ENCODE measurements around the gene ZBTB5.

Gene ZBTB5

GRCh38 chr9:37445832-37446231 lies 19.4 kb downstream of the ZBTB5 start:
- H3K27ac ChIP-seq (ENCODE audit: low read length), result no peak overlapping the region
- peaks cover 18 to 23% of the 10 kb centered on the region in 2 donors for H3K36me3 ChIP-seq (ENCODE audit: control insufficient read depth in 1 of 2, insufficient read depth in 2 of 2, low read length in 2 of 2)
- no peak overlapping the region for H3K4me3 ChIP-seq (ENCODE audit: low read depth in 1 of 2, low read length in 2 of 2)
- H3K9me3 ChIP-seq (ENCODE audit: control insufficient read depth in 1 of 2, low read length in 2 of 2), result no peaks in the 10 kb centered on the region
- no peaks in the 10 kb centered on the region for H3K4me1 ChIP-seq (ENCODE audit: control insufficient read depth in 1 of 2, insufficient read depth in 2 of 2, low read length in 2 of 2)
- H3K27me3 ChIP-seq (ENCODE audit: low read depth, low read length), result no peaks in the 10 kb centered on the region

- H3K4me1 ChIP-seq (ENCODE audit: control insufficient read depth in 1 of 2, insufficient read depth in 2 of 2, low read length in 2 of 2), result no peaks in the 10 kb centered on the region
- H3K9me3 ChIP-seq (ENCODE audit: control insufficient read depth in 1 of 2, low read length in 2 of 2), result no peaks in the 10 kb centered on the region
- peaks cover 26 to 30% of the 10 kb centered on the region in 2 donors for H3K36me3 ChIP-seq (ENCODE audit: control insufficient read depth in 1 of 2, insufficient read depth in 2 of 2, low read length in 2 of 2)
- no peaks in the 10 kb centered on the region for H3K27me3 ChIP-seq (ENCODE audit: low read depth, low read length)
- no peak overlapping the region for H3K27ac ChIP-seq (ENCODE audit: low read length)
- no peak overlapping the region for H3K4me3 ChIP-seq (ENCODE audit: low read depth in 1 of 2, low read length in 2 of 2)
Observed at GRCh38 chr9:37444890-37445289, 20.4 kb downstream of the ZBTB5 start.

GRCh38 chr9:37443566-37443965 lies 21.7 kb downstream of the ZBTB5 start:
- no peaks in the 10 kb centered on the region for H3K9me3 ChIP-seq (ENCODE audit: control insufficient read depth in 1 of 2, low read length in 2 of 2)
- H3K4me3 ChIP-seq (ENCODE audit: low read depth in 1 of 2, low read length in 2 of 2), result no peak overlapping the region
- no peak overlapping the region for H3K27ac ChIP-seq (ENCODE audit: low read length)
- no peaks in the 10 kb centered on the region for H3K27me3 ChIP-seq (ENCODE audit: low read depth, low read length)
- no peaks in the 10 kb centered on the region for H3K4me1 ChIP-seq (ENCODE audit: control insufficient read depth in 1 of 2, insufficient read depth in 2 of 2, low read length in 2 of 2)
- peaks cover 35 to 43% of the 10 kb centered on the region in 2 donors for H3K36me3 ChIP-seq (ENCODE audit: control insufficient read depth in 1 of 2, insufficient read depth in 2 of 2, low read length in 2 of 2)

GRCh38 chr9:37442556-37442955 lies 22.7 kb downstream of the ZBTB5 start:
- Histone ChIP-seq H3K27ac (ENCODE audit: low read length) (no peak overlapping the region), H3K9me3 (ENCODE audit: control insufficient read depth in 1 of 2, low read length in 2 of 2) (no peaks in the 10 kb centered on the region), H3K4me1 (ENCODE audit: control insufficient read depth in 1 of 2, insufficient read depth in 2 of 2, low read length in 2 of 2) (peaks cover 0 to 3% of the 10 kb centered on the region in 2 donors), H3K4me3 (ENCODE audit: low read depth in 1 of 2, low read length in 2 of 2) (no peak overlapping the region), H3K36me3 (ENCODE audit: control insufficient read depth in 1 of 2, insufficient read depth in 2 of 2, low read length in 2 of 2) (peaks cover 45 to 49% of the 10 kb centered on the region in 2 donors), H3K27me3 (ENCODE audit: low read depth, low read length) (no peaks in the 10 kb centered on the region)

- no peaks in the 10 kb centered on the region for H3K9me3 ChIP-seq (ENCODE audit: control insufficient read depth in 1 of 2, low read length in 2 of 2)
- peaks cover 52 to 56% of the 10 kb centered on the region in 2 donors for H3K36me3 ChIP-seq (ENCODE audit: control insufficient read depth in 1 of 2, insufficient read depth in 2 of 2, low read length in 2 of 2)
- no peak overlapping the region for H3K4me3 ChIP-seq (ENCODE audit: low read depth in 1 of 2, low read length in 2 of 2)
- no peak overlapping the region for H3K27ac ChIP-seq (ENCODE audit: low read length)
- H3K27me3 ChIP-seq (ENCODE audit: low read depth, low read length), result no peaks in the 10 kb centered on the region
- peaks cover 0 to 3% of the 10 kb centered on the region in 2 donors for H3K4me1 ChIP-seq (ENCODE audit: control insufficient read depth in 1 of 2, insufficient read depth in 2 of 2, low read length in 2 of 2)
Observed at GRCh38 chr9:37441776-37442370, 23.4 kb downstream of the ZBTB5 start.

GRCh38 chr9:37438359-37438758 lies 26.9 kb downstream of the ZBTB5 start:
- Histone ChIP-seq H3K27ac (ENCODE audit: low read length) (no peak overlapping the region), H3K4me3 (ENCODE audit: low read depth in 1 of 2, low read length in 2 of 2) (no peak overlapping the region), H3K4me1 (ENCODE audit: control insufficient read depth in 1 of 2, insufficient read depth in 2 of 2, low read length in 2 of 2) (peaks cover 0 to 14% of the 10 kb centered on the region in 2 donors), H3K9me3 (ENCODE audit: control insufficient read depth in 1 of 2, low read length in 2 of 2) (no peaks in the 10 kb centered on the region), H3K36me3 (ENCODE audit: control insufficient read depth in 1 of 2, insufficient read depth in 2 of 2, low read length in 2 of 2) (peaks cover 70 to 85% of the 10 kb centered on the region in 2 donors), H3K27me3 (ENCODE audit: low read depth, low read length) (no peaks in the 10 kb centered on the region)

- H3K27me3 ChIP-seq (ENCODE audit: low read depth, low read length), result no peaks in the 10 kb centered on the region
- H3K36me3 ChIP-seq (ENCODE audit: control insufficient read depth in 1 of 2, insufficient read depth in 2 of 2, low read length in 2 of 2), result peaks cover 69 to 85% of the 10 kb centered on the region in 2 donors
- H3K4me3 ChIP-seq (ENCODE audit: low read depth in 1 of 2, low read length in 2 of 2), result no peak overlapping the region
- H3K4me1 ChIP-seq (ENCODE audit: control insufficient read depth in 1 of 2, insufficient read depth in 2 of 2, low read length in 2 of 2), result peaks cover 0 to 16% of the 10 kb centered on the region in 2 donors
- H3K27ac ChIP-seq (ENCODE audit: low read length), result no peak overlapping the region
- no peaks in the 10 kb centered on the region for H3K9me3 ChIP-seq (ENCODE audit: control insufficient read depth in 1 of 2, low read length in 2 of 2)
Observed at GRCh38 chr9:37437621-37438020, 27.6 kb downstream of the ZBTB5 start.

GRCh38 chr9:37437010-37437409 lies 28.2 kb downstream of the ZBTB5 start:
- Histone ChIP-seq H3K9me3 (ENCODE audit: control insufficient read depth in 1 of 2, low read length in 2 of 2) (no peaks in the 10 kb centered on the region), H3K36me3 (ENCODE audit: control insufficient read depth in 1 of 2, insufficient read depth in 2 of 2, low read length in 2 of 2) (peaks cover 63 to 82% of the 10 kb centered on the region in 2 donors), H3K27me3 (ENCODE audit: low read depth, low read length) (no peaks in the 10 kb centered on the region), H3K27ac (ENCODE audit: low read length) (no peak overlapping the region), H3K4me3 (ENCODE audit: low read depth in 1 of 2, low read length in 2 of 2) (no peak overlapping the region), H3K4me1 (ENCODE audit: control insufficient read depth in 1 of 2, insufficient read depth in 2 of 2, low read length in 2 of 2) (peaks cover 0 to 16% of the 10 kb centered on the region in 2 donors)

GRCh38 chr9:37436540-37436939 lies 28.7 kb downstream of the ZBTB5 start:
- H3K4me3 ChIP-seq (ENCODE audit: low read depth in 1 of 2, low read length in 2 of 2), result no peak overlapping the region
- H3K4me1 ChIP-seq (ENCODE audit: control insufficient read depth in 1 of 2, insufficient read depth in 2 of 2, low read length in 2 of 2), result peaks cover 0 to 16% of the 10 kb centered on the region in 2 donors
- no peak overlapping the region for H3K27ac ChIP-seq (ENCODE audit: low read length)
- no peaks in the 10 kb centered on the region for H3K27me3 ChIP-seq (ENCODE audit: low read depth, low read length)
- H3K36me3 ChIP-seq (ENCODE audit: control insufficient read depth in 1 of 2, insufficient read depth in 2 of 2, low read length in 2 of 2), result peaks cover 58 to 81% of the 10 kb centered on the region in 2 donors
- H3K9me3 ChIP-seq (ENCODE audit: control insufficient read depth in 1 of 2, low read length in 2 of 2), result no peaks in the 10 kb centered on the region

- Histone ChIP-seq H3K27me3 (ENCODE audit: low read depth, low read length) (no peaks in the 10 kb centered on the region), H3K27ac (ENCODE audit: low read length) (no peak overlapping the region), H3K9me3 (ENCODE audit: control insufficient read depth in 1 of 2, low read length in 2 of 2) (no peaks in the 10 kb centered on the region), H3K4me3 (ENCODE audit: low read depth in 1 of 2, low read length in 2 of 2) (no peak overlapping the region), H3K4me1 (ENCODE audit: control insufficient read depth in 1 of 2, insufficient read depth in 2 of 2, low read length in 2 of 2) (peaks cover 0 to 16% of the 10 kb centered on the region in 2 donors), H3K36me3 (ENCODE audit: control insufficient read depth in 1 of 2, insufficient read depth in 2 of 2, low read length in 2 of 2) (peaks cover 42 to 82% of the 10 kb centered on the region in 2 donors)
Observed at GRCh38 chr9:37433867-37434371, 31.3 kb downstream of the ZBTB5 start.

GRCh38 chr9:37432020-37432419 lies 33.2 kb downstream of the ZBTB5 start:
- Histone ChIP-seq H3K27me3 (ENCODE audit: low read depth, low read length) (no peaks in the 10 kb centered on the region), H3K27ac (ENCODE audit: low read length) (no peak overlapping the region), H3K9me3 (ENCODE audit: control insufficient read depth in 1 of 2, low read length in 2 of 2) (no peaks in the 10 kb centered on the region), H3K4me1 (ENCODE audit: control insufficient read depth in 1 of 2, insufficient read depth in 2 of 2, low read length in 2 of 2) (peaks cover 0 to 13% of the 10 kb centered on the region in 2 donors), H3K36me3 (ENCODE audit: control insufficient read depth in 1 of 2, insufficient read depth in 2 of 2, low read length in 2 of 2) (peaks cover 34 to 82% of the 10 kb centered on the region in 2 donors), H3K4me3 (ENCODE audit: low read depth in 1 of 2, low read length in 2 of 2) (no peak overlapping the region)

Measured in muscle layer of duodenum (tissue), 2 donors.